A673 (cell line): ENCODE data around the gene HSPA6.
"Not testable (repeated sequence)": the region's sequence is repeated elsewhere in the genome, so short reads cannot be mapped to it uniquely, and the experiment has no call there.

Experiments
- EZH2 ChIP-seq: fragments of 200-600 bp; sonication (generic); IDR thresholded peaks from 2 replicates; pipeline ENCODE4 v1.6.1; 2017; ENCODE audit warnings: borderline replicate concordance, low read depth, mild to moderate bottlenecking, mixed read lengths, antibody characterized with exemption, low read length; ENCODE audit not compliant: poor library complexity, severe bottlenecking
- TF ChIP-seq, protein P1 (sequence below): fragments of 300-800, 200-600 bp; sonication (generic); conservative IDR thresholded peaks from 2 replicates; pipeline ENCODE4 v1.5.1; 2017; ENCODE audit warnings: low read depth, mild to moderate bottlenecking, antibody characterized with exemption, low read length, moderate library complexity, mixed read lengths

DNA sequence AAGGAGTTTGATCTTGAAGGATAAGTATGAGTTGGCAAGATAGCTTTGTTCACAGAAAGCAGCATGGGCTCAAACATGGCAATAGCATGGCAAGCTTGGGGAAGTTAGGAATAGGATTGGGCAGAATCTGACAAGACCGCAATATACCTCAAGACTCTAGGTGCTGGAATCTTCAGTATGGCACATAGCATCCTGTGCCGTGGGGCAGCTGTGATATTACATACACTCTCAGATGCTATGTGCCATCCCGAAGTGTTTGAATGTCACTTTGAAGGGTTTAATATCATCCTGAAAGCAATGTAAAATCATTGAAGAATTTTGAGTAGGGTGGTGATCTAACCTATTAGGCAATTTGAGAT is 42.2 kb downstream of the HSPA6 start:
- TF ChIP-seq, protein P1, sequence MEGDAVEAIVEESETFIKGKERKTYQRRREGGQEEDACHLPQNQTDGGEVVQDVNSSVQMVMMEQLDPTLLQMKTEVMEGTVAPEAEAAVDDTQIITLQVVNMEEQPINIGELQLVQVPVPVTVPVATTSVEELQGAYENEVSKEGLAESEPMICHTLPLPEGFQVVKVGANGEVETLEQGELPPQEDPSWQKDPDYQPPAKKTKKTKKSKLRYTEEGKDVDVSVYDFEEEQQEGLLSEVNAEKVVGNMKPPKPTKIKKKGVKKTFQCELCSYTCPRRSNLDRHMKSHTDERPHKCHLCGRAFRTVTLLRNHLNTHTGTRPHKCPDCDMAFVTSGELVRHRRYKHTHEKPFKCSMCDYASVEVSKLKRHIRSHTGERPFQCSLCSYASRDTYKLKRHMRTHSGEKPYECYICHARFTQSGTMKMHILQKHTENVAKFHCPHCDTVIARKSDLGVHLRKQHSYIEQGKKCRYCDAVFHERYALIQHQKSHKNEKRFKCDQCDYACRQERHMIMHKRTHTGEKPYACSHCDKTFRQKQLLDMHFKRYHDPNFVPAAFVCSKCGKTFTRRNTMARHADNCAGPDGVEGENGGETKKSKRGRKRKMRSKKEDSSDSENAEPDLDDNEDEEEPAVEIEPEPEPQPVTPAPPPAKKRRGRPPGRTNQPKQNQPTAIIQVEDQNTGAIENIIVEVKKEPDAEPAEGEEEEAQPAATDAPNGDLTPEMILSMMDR = not testable (repeated sequence)
- TF ChIP-seq EZH2 = not testable (repeated sequence)
